Upper lobe of left lung (tissue), 6 donors: ENCODE results near the gene C5orf63. TPM values are rescaled to one million over a fixed set of nuclear protein-coding genes. Genes with fewer than 3 reads are reported as not detected.

ENCODE experiments used
- ATAC-seq, 2 donors: fragments of 200-7000 bp; cut with Tn5 transposase; one replicate each; pipeline ENCODE4 v1.9.1; 2022; ENCODE audit warnings: mild to moderate bottlenecking in 2 of 2, moderate library complexity in 2 of 2; ENCODE audit not compliant: low FRiP score in 2 of 2
- DNase-seq, 2 donors: peaks; one replicate each; pipeline ENCODE4 v3.0.0-alpha.2; 2019 to 2020
- H3K27ac ChIP-seq, 4 donors: fragments of 200-600 bp; sonication (generic); one replicate each; pipeline ENCODE4 v1.5.1; 2016 to 2019
- H3K27me3 ChIP-seq, 4 donors: fragments of 200-600 bp; sonication (generic); one replicate each; pipeline ENCODE4 v1.5.1; 2017 to 2019
- H3K36me3 ChIP-seq, 4 donors: fragments of 200-600 bp; sonication (generic); one replicate each; pipeline ENCODE4 v1.5.1; 2016 to 2019
- H3K4me1 ChIP-seq, 4 donors: fragments of 200-600 bp; sonication (generic); one replicate each; pipeline ENCODE4 v1.5.1; 2018 to 2019
- H3K4me3 ChIP-seq, 4 donors: fragments of 200-600 bp; sonication (generic); one replicate each; pipeline ENCODE4 v1.5.1; 2017 to 2019; ENCODE audit warnings: mild to moderate bottlenecking in 2 of 4, moderate library complexity in 1 of 4
- H3K9me3 ChIP-seq, 4 donors: fragments of 200-600 bp; sonication (generic); one replicate each; pipeline ENCODE4 v1.5.1; 2018 to 2019
- CTCF ChIP-seq, 6 experiments: fragments of 450-650 bp in 4 of 6; fragments of 200-600 bp in 2 of 6; sonication (generic) in 2 of 6; IDR thresholded peaks; one replicate each; pipeline ENCODE4 v1.5.1; 2016 to 2019; ENCODE audit warnings: antibody characterized with exemption in 6 of 6
- EP300 ChIP-seq, 4 donors: sonication (generic); formaldehyde crosslinking; IDR thresholded peaks; one replicate each; pipeline ENCODE4 v1.5.1; 2017; ENCODE audit warnings: antibody characterized with exemption in 4 of 4, control low read depth in 2 of 4
- POLR2A ChIP-seq, 4 donors: fragments of 450-650 bp; IDR thresholded peaks; one replicate each; pipeline ENCODE4 v1.5.1; 2016 to 2017; ENCODE audit warnings: antibody characterized with exemption in 4 of 4, mild to moderate bottlenecking in 2 of 4
- POLR2AphosphoS5 ChIP-seq, 2 donors: sonication (generic); formaldehyde crosslinking; IDR thresholded peaks; one replicate each; pipeline ENCODE4 v1.5.1; 2017; ENCODE audit warnings: antibody characterized with exemption in 2 of 2
- WGBS, 2 donors: methylation state at CpG; one replicate each; pipeline ENCODE4 v1.1.5; 2017 to 2018; 5-methylcytosine and 5-hydroxymethylcytosine counted together
- total RNA-seq, 6 donors: library from RNA; depleted of rRNA in 4 of 6; stranded (reverse); fragments of >200 nt in 4 of 6; gene quantifications; one replicate each; pipeline versions ENCODE4 v1.1.0 to v1.2.1, GENCODE V29; 2016 to 2021
- donor health status: DM: no; HTN: no; CAD: no; lungs with moderate emphysema.
- donor health status: DM: no; HTN: yes; CAD: no; lungs with severe emphysema.

The C5orf63 gene
- total RNA-seq, 6 donors from 2014 or later = 1.9 to 13.6 (median 6.1) TPM

GRCh38 chr5:127085371-127085770 lies 12.1 kb upstream of the C5orf63 start:
- Histone ChIP-seq H3K36me3 (no peaks in the 10 kb centered on the region), H3K4me1 (no peaks in the 10 kb centered on the region), H3K27me3 (no peaks in the 10 kb centered on the region), H3K9me3 (no peaks in the 10 kb centered on the region), H3K27ac (no peak overlapping the region), H3K4me3 (no peak overlapping the region)
- 79 to 83% methylated on average over 2 of the region's 2 CpGs for WGBS, 2 donors
- ATAC-seq = no peak
- TF ChIP-seq POLR2AphosphoS5 (IDR thresholded peaks at IDR 0.05) (no peak), POLR2A (IDR thresholded peaks at IDR 0.05) (no peak), CTCF (IDR thresholded peaks at IDR 0.05) (no peak), EP300 (IDR thresholded peaks at IDR 0.05) (no peak)
- DNase-seq = no peak

GRCh38 chr5:127084656-127085055 lies 11.4 kb upstream of the C5orf63 start:
- 80 to 84% methylated on average over 3 of the region's 3 CpGs for WGBS, 2 donors
- DNase-seq (no peak), ATAC-seq (no peak)
- H3K9me3 ChIP-seq = no peaks in the 10 kb centered on the region
- TF ChIP-seq POLR2A (IDR thresholded peaks at IDR 0.05) = no peak
- no peak for TF ChIP-seq POLR2AphosphoS5 (IDR thresholded peaks at IDR 0.05)
- no peak for TF ChIP-seq EP300 (IDR thresholded peaks at IDR 0.05)
- TF ChIP-seq CTCF (IDR thresholded peaks at IDR 0.05) = no peak
- H3K4me1 ChIP-seq = no peaks in the 10 kb centered on the region
- no peak overlapping the region for H3K27ac ChIP-seq
- H3K36me3 ChIP-seq = no peaks in the 10 kb centered on the region
- no peak overlapping the region for H3K4me3 ChIP-seq
- no peaks in the 10 kb centered on the region for H3K27me3 ChIP-seq

GRCh38 chr5:127083711-127084110 lies 10.4 kb upstream of the C5orf63 start:
- WGBS, 2 donors = 96% methylated on average over 2 of the region's 2 CpGs
- H3K27ac ChIP-seq = no peak overlapping the region
- no peak for ATAC-seq
- H3K4me3 ChIP-seq = no peak overlapping the region
- no peak for TF ChIP-seq EP300 (IDR thresholded peaks at IDR 0.05)
- no peak for TF ChIP-seq POLR2AphosphoS5 (IDR thresholded peaks at IDR 0.05)
- no peak for TF ChIP-seq CTCF (IDR thresholded peaks at IDR 0.05)
- TF ChIP-seq POLR2A (IDR thresholded peaks at IDR 0.05) = no peak
- no peaks in the 10 kb centered on the region for H3K4me1 ChIP-seq
- no peaks in the 10 kb centered on the region for H3K27me3 ChIP-seq
- no peak for DNase-seq
- no peaks in the 10 kb centered on the region for H3K36me3 ChIP-seq
- H3K9me3 ChIP-seq = no peaks in the 10 kb centered on the region

- no peaks in the 10 kb centered on the region for H3K9me3 ChIP-seq
- no peaks in the 10 kb centered on the region for H3K36me3 ChIP-seq
- no peaks in the 10 kb centered on the region for H3K27me3 ChIP-seq
- no peak for DNase-seq
- peak in 1 of 2 donors; percentile 63 for ATAC-seq
- 59 to 60% methylated on average over 9 of the region's 9 CpGs for WGBS, 2 donors
- TF ChIP-seq POLR2A (IDR thresholded peaks at IDR 0.05) = no peak
- no peak for TF ChIP-seq POLR2AphosphoS5 (IDR thresholded peaks at IDR 0.05)
- TF ChIP-seq CTCF (IDR thresholded peaks at IDR 0.05) = no peak
- no peak for TF ChIP-seq EP300 (IDR thresholded peaks at IDR 0.05)
- H3K27ac ChIP-seq = no peak overlapping the region
- no peaks in the 10 kb centered on the region for H3K4me1 ChIP-seq
- H3K4me3 ChIP-seq = no peak overlapping the region
Observed at GRCh38 chr5:127079994-127080491, 6.7 kb upstream of the C5orf63 start.

- H3K27ac ChIP-seq = no peak overlapping the region
- no peak for DNase-seq
- ATAC-seq = no peak
- no peaks in the 10 kb centered on the region for H3K36me3 ChIP-seq
- TF ChIP-seq POLR2A (IDR thresholded peaks at IDR 0.05) (no peak), POLR2AphosphoS5 (IDR thresholded peaks at IDR 0.05) (no peak), CTCF (IDR thresholded peaks at IDR 0.05) (no peak), EP300 (IDR thresholded peaks at IDR 0.05) (no peak)
- WGBS, 2 donors = 79% methylated on average over 1 of the region's 1 CpG
- H3K9me3 ChIP-seq = no peaks in the 10 kb centered on the region
- peaks cover 0 to 7% (median 2%) of the 10 kb centered on the region in 4 donors for H3K4me1 ChIP-seq
- H3K27me3 ChIP-seq = no peaks in the 10 kb centered on the region
- H3K4me3 ChIP-seq = no peak overlapping the region
Observed at GRCh38 chr5:127077366-127077765, 4.1 kb upstream of the C5orf63 start.
